Tibial nerve (tissue), 3 donors: Measurements from ENCODE around the gene PDE4DIP.
"Not testable (repeated sequence)": the region's sequence is repeated elsewhere in the genome, so short reads cannot be mapped to it uniquely, and the experiment has no call there.

Experiments
- POLR2A ChIP-seq, 2 donors: fragments of 450-650 bp; IDR thresholded peaks; one replicate each; pipeline ENCODE4 v1.6.1; 2017; ENCODE audit warnings: antibody characterized with exemption in 2 of 2, mild to moderate bottlenecking in 2 of 2, moderate library complexity in 2 of 2
- TF ChIP-seq, protein P1 (sequence below), 5 experiments: fragments of 200-600 bp in 3 of 5; fragments of 450-650 bp in 2 of 5; sonication (generic) in 3 of 5; IDR thresholded peaks; one replicate each; pipeline ENCODE4 v1.5.1; 2016 to 2019; ENCODE audit warnings: antibody characterized with exemption in 5 of 5, mild to moderate bottlenecking in 3 of 5, moderate library complexity in 2 of 5

DNA sequence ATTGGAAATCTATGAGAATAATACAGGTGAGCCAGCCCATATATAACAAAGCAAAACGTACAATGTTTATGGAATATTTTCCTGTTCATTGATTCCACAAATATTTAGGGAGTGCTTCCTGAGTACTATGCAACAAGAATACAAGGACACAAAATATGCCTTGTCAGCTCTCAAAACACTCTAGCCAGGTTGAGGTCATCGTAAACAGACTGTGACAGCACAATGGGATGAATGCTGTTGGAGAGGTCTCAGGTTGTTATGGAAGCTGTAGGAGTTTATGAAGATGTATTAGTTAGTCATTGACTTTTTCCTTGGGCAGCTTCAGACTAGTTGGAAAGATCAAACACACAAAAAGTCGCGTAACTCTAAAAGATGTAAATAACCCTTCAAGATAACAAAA is 42.1 kb downstream of the PDE4DIP start:
- TF ChIP-seq, protein P1, sequence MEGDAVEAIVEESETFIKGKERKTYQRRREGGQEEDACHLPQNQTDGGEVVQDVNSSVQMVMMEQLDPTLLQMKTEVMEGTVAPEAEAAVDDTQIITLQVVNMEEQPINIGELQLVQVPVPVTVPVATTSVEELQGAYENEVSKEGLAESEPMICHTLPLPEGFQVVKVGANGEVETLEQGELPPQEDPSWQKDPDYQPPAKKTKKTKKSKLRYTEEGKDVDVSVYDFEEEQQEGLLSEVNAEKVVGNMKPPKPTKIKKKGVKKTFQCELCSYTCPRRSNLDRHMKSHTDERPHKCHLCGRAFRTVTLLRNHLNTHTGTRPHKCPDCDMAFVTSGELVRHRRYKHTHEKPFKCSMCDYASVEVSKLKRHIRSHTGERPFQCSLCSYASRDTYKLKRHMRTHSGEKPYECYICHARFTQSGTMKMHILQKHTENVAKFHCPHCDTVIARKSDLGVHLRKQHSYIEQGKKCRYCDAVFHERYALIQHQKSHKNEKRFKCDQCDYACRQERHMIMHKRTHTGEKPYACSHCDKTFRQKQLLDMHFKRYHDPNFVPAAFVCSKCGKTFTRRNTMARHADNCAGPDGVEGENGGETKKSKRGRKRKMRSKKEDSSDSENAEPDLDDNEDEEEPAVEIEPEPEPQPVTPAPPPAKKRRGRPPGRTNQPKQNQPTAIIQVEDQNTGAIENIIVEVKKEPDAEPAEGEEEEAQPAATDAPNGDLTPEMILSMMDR (IDR thresholded peaks at IDR 0.05), result not testable (repeated sequence)
- TF ChIP-seq POLR2A (IDR thresholded peaks at IDR 0.05), result not testable (repeated sequence)
